ENCODE measurements around the gene PTPA. TPM values are rescaled to one million over a fixed set of nuclear protein-coding genes. Genes with fewer than 3 reads are reported as not detected.

Gene PTPA
- polyA plus RNA-seq, 1 experiment = 140 TPM

- peak; percentile 81 for DNase-seq (ENCODE audit: low read depth, low spot score)
Observed at GRCh38 chr9:129174102-129174723, 63.0 kb downstream of the PTPA start.

GRCh38 chr9:129174724-129175514, 63.7 kb downstream of the PTPA start:
- Histone ChIP-seq H3K4me3 (ENCODE audit: low read depth, low read length) (peak overlapping the region; percentile 91), H3K9me3 (ENCODE audit: control insufficient read depth, insufficient read depth, low read length) (no peaks in the 10 kb centered on the region; the same call in 1 of the 2 replicates), H3K27ac (ENCODE audit: low read depth, low read length) (peak overlapping the region; percentile 96), H3K27me3 (ENCODE audit: control insufficient read depth, insufficient read depth, low read length) (no peaks in the 10 kb centered on the region)
- CTCF ChIA-PET = interaction anchor here (0.6 to 13.5 kb wide), 27 partner anchors 10 to 639 kb away, joined by 3 to 145 read pairs (median 5); partner anchors contain the start of gene C9orf50
- TF ChIP-seq CTCF (IDR thresholded peaks at IDR 0.05; ENCODE audit: low read depth, low read length) = peak; percentile 32; the same call in 1 of the 2 replicates
- POLR2A ChIA-PET = interaction anchor here (0.6 to 2.6 kb wide), 26 partner anchors 8 to 803 kb away, joined by 3 to 29 read pairs (median 5); partner anchors contain the start of gene NTMT1
- peak; percentile 85 for DNase-seq (ENCODE audit: low read depth, low spot score)

More at GRCh38 chr9:129174102-129174723, 63.0 kb downstream of the PTPA start:
- Histone ChIP-seq H3K27ac (ENCODE audit: low read depth, low read length) (peak overlapping the region; percentile 96), H3K27me3 (ENCODE audit: control insufficient read depth, insufficient read depth, low read length) (no peaks in the 10 kb centered on the region), H3K4me3 (ENCODE audit: low read depth, low read length) (peak overlapping the region; percentile 64), H3K9me3 (ENCODE audit: control insufficient read depth, insufficient read depth, low read length) (no peaks in the 10 kb centered on the region; the same call in 1 of the 2 replicates)
- TF ChIP-seq CTCF (IDR thresholded peaks at IDR 0.05; ENCODE audit: low read depth, low read length) = peak; percentile 97
- ChIA-PET CTCF (interaction anchor here (0.6 to 13.5 kb wide), 54 partner anchors 9 to 639 kb away, joined by 3 to 145 read pairs (median 4); partner anchors contain the start of gene C9orf50), POLR2A (interaction anchor here (0.6 to 2.6 kb wide), 26 partner anchors 12 to 453 kb away, joined by 3 to 29 read pairs (median 4); partner anchors contain the start of gene NTMT1)

- H3K27ac ChIP-seq (ENCODE audit: low read depth, low read length) = peak overlapping the region; percentile 96
- ChIA-PET POLR2A (interaction anchor here (0.7 to 2.6 kb wide), 13 partner anchors 9 to 804 kb away, joined by 3 to 29 read pairs (median 8); no protein-coding TSS in a partner anchor), CTCF (interaction anchor here (2.4 to 13.5 kb wide), 5 partner anchors 10 to 449 kb away, joined by 10 to 145 read pairs (median 16); no protein-coding TSS in a partner anchor)
- H3K4me3 ChIP-seq (ENCODE audit: low read depth, low read length) = peak overlapping the region; percentile 91
- no peaks in the 10 kb centered on the region for H3K27me3 ChIP-seq (ENCODE audit: control insufficient read depth, insufficient read depth, low read length)
- no peak for DNase-seq (ENCODE audit: low read depth, low spot score)
- H3K9me3 ChIP-seq (ENCODE audit: control insufficient read depth, insufficient read depth, low read length) = no peaks in the 10 kb centered on the region; the same call in 1 of the 2 replicates
- no peak for TF ChIP-seq CTCF (IDR thresholded peaks at IDR 0.05; ENCODE audit: low read depth, low read length)
Observed at GRCh38 chr9:129175515-129175824, 64.3 kb downstream of the PTPA start.

- H3K27me3 ChIP-seq (ENCODE audit: control insufficient read depth, insufficient read depth, low read length) = no peaks in the 10 kb centered on the region
- POLR2A ChIA-PET = interaction anchor here (0.5 to 2.6 kb wide), 10 partner anchors 9 to 395 kb away, joined by 3 to 28 read pairs (median 9); no protein-coding TSS in a partner anchor
- H3K4me3 ChIP-seq (ENCODE audit: low read depth, low read length) = peak overlapping the region; percentile 91
- no peaks in the 10 kb centered on the region; the same call in 1 of the 2 replicates for H3K9me3 ChIP-seq (ENCODE audit: control insufficient read depth, insufficient read depth, low read length)
- peak overlapping the region; percentile 96 for H3K27ac ChIP-seq (ENCODE audit: low read depth, low read length)
- peak; percentile 79 for DNase-seq (ENCODE audit: low read depth, low spot score)
- CTCF ChIA-PET = interaction anchor here (2.4 to 13.5 kb wide), 2 partner anchors 35 to 449 kb away, joined by 10 to 145 read pairs; no protein-coding TSS in a partner anchor
- no peak for TF ChIP-seq CTCF (IDR thresholded peaks at IDR 0.05; ENCODE audit: low read depth, low read length)
Observed at GRCh38 chr9:129175825-129176633, 64.8 kb downstream of the PTPA start.
